SK-N-SH treated with all-trans-retinoic acid at 6 μM for 48 hours (cell line): ENCODE results near the gene KCNMA1.

Experiments
- ATAC-seq: fragments of 200-7000 bp; cut with Tn5 transposase; 3 replicates; pipeline ENCODE4 v1.9.1; 2020; ENCODE audit warnings: mild to moderate bottlenecking, moderate library complexity
- ARNTL ChIP-seq: fragments of 450-650 bp; formaldehyde crosslinking; IDR thresholded peaks from 2 replicates; pipeline ENCODE4 v1.5.0; 2020; ENCODE audit warnings: low read depth, mild to moderate bottlenecking, moderate library complexity, borderline replicate concordance
- BACH2 ChIP-seq: fragments of 250-450 bp; sonication (Bioruptor Pico); IDR thresholded peaks from 2 replicates; pipeline ENCODE4 v1.9.0; 2021; ENCODE audit warnings: mild to moderate bottlenecking, borderline replicate concordance
- CREB5 ChIP-seq: fragments of 250-450 bp; sonication (Bioruptor Pico); IDR thresholded peaks from 2 replicates; pipeline ENCODE4 v1.5.1; 2020; ENCODE audit warnings: low read depth, mild to moderate bottlenecking, moderate library complexity
- ISL1 ChIP-seq: fragments of 250-450 bp; sonication (Bioruptor Pico); IDR thresholded peaks from 2 replicates; pipeline ENCODE4 v2.1.2; 2022; ENCODE audit warnings: mild to moderate bottlenecking, moderate library complexity
- PPARA ChIP-seq: fragments of 250-450 bp; sonication (Bioruptor Pico); IDR thresholded peaks from 2 replicates; pipeline ENCODE4 v1.5.0; 2020; ENCODE audit warnings: mild to moderate bottlenecking, borderline replicate concordance
- RARB ChIP-seq: fragments of 250-450 bp; sonication (Bioruptor Pico); IDR thresholded peaks from 2 replicates; pipeline ENCODE4 v1.8.0; 2021; ENCODE audit warnings: mild to moderate bottlenecking, moderate library complexity
- SNAI2 ChIP-seq: fragments of 250-450 bp; sonication (Bioruptor Pico); IDR thresholded peaks from 2 replicates; pipeline ENCODE4 v1.5.0; 2020; ENCODE audit warnings: mild to moderate bottlenecking, moderate library complexity
- TCF4 ChIP-seq: fragments of 250-450 bp; sonication (Bioruptor Pico); IDR thresholded peaks from 2 replicates; pipeline ENCODE4 v1.8.0; 2021; ENCODE audit warnings: mild to moderate bottlenecking, moderate library complexity, borderline replicate concordance
- TOX ChIP-seq: fragments of 250-450 bp; sonication (Bioruptor Pico); IDR thresholded peaks from 2 replicates; pipeline ENCODE4 v1.8.0; 2021; ENCODE audit warnings: mild to moderate bottlenecking, moderate library complexity, borderline replicate concordance
- ZC3H10 ChIP-seq: fragments of 250-450 bp; sonication (Bioruptor Pico); IDR thresholded peaks from 2 replicates; pipeline ENCODE4 v1.5.1; 2021; ENCODE audit warnings: mild to moderate bottlenecking, moderate library complexity
- ZFP3 ChIP-seq: fragments of 250-450 bp; sonication (Bioruptor Pico); IDR thresholded peaks from 2 replicates; pipeline ENCODE4 v1.5.0; 2020; ENCODE audit warnings: mild to moderate bottlenecking, moderate library complexity
- ZFP30 ChIP-seq: fragments of 450-650 bp; formaldehyde crosslinking; IDR thresholded peaks from 2 replicates; pipeline ENCODE4 v1.5.0; 2022; ENCODE audit warnings: mild to moderate bottlenecking, moderate library complexity
- ZNF565 ChIP-seq: fragments of 450-650 bp; formaldehyde crosslinking; conservative IDR thresholded peaks from 2 replicates; pipeline ENCODE4 v1.5.0; 2020; ENCODE audit warnings: low read depth, mild to moderate bottlenecking, moderate library complexity
- ZNF70 ChIP-seq: fragments of 450-650 bp; formaldehyde crosslinking; IDR thresholded peaks from 2 replicates; pipeline ENCODE4 v1.5.0; 2020; ENCODE audit warnings: mild to moderate bottlenecking, moderate library complexity
- TF ChIP-seq, protein P1 (sequence below): fragments of 250-450 bp; sonication (Bioruptor Pico); IDR thresholded peaks from 2 replicates; pipeline ENCODE4 v1.5.0; 2020; ENCODE audit warnings: mild to moderate bottlenecking, moderate library complexity
- TF ChIP-seq, protein P2 (sequence below): fragments of 250-450 bp; sonication (Bioruptor Pico); IDR thresholded peaks from 2 replicates; pipeline ENCODE4 v1.8.0; 2020; ENCODE audit warnings: mild to moderate bottlenecking, moderate library complexity, borderline replicate concordance

Gene KCNMA1

DNA sequence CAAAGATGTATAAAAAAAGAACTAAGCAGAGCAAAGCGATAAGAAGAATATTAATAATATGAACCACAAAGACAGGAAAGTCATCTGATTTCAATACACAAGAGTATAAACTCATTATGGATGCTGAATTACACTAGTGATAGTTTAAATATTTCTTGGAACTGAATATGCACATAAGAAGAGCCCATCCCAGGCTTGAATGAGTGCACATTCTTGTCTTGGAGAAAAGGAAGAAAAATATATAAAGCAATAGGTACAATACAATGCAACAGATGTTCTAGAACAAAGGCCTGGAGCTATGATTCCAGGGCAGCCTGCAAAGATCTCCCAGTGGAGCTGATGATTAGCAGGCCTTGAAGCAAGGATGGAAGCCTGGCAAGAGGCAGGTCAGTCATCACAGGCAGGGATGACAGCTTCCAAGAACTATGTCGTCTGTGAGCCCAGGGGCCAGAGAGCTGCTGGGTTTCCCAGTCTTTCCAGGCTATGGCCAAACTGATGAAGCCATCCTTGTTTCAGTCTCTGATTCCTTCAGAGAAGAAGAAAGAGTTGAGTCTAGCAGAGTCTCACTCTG, 277.6 kb downstream of the KCNMA1 start (continued):
- TF ChIP-seq, protein P1, sequence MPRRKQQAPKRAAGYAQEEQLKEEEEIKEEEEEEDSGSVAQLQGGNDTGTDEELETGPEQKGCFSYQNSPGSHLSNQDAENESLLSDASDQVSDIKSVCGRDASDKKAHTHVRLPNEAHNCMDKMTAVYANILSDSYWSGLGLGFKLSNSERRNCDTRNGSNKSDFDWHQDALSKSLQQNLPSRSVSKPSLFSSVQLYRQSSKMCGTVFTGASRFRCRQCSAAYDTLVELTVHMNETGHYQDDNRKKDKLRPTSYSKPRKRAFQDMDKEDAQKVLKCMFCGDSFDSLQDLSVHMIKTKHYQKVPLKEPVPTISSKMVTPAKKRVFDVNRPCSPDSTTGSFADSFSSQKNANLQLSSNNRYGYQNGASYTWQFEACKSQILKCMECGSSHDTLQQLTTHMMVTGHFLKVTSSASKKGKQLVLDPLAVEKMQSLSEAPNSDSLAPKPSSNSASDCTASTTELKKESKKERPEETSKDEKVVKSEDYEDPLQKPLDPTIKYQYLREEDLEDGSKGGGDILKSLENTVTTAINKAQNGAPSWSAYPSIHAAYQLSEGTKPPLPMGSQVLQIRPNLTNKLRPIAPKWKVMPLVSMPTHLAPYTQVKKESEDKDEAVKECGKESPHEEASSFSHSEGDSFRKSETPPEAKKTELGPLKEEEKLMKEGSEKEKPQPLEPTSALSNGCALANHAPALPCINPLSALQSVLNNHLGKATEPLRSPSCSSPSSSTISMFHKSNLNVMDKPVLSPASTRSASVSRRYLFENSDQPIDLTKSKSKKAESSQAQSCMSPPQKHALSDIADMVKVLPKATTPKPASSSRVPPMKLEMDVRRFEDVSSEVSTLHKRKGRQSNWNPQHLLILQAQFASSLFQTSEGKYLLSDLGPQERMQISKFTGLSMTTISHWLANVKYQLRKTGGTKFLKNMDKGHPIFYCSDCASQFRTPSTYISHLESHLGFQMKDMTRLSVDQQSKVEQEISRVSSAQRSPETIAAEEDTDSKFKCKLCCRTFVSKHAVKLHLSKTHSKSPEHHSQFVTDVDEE (CRISPR knock-in tag) = no peak
- TF ChIP-seq ARNTL (CRISPR knock-in tag) (no peak), TCF4 (CRISPR knock-in tag) (no peak), ZC3H10 (CRISPR knock-in tag) (no peak), TOX (CRISPR knock-in tag) (no peak), ZNF565 (CRISPR knock-in tag) (no peak)
- TF ChIP-seq, protein P2, sequence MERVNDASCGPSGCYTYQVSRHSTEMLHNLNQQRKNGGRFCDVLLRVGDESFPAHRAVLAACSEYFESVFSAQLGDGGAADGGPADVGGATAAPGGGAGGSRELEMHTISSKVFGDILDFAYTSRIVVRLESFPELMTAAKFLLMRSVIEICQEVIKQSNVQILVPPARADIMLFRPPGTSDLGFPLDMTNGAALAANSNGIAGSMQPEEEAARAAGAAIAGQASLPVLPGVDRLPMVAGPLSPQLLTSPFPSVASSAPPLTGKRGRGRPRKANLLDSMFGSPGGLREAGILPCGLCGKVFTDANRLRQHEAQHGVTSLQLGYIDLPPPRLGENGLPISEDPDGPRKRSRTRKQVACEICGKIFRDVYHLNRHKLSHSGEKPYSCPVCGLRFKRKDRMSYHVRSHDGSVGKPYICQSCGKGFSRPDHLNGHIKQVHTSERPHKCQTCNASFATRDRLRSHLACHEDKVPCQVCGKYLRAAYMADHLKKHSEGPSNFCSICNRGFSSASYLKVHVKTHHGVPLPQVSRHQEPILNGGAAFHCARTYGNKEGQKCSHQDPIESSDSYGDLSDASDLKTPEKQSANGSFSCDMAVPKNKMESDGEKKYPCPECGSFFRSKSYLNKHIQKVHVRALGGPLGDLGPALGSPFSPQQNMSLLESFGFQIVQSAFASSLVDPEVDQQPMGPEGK (CRISPR knock-in tag) = no peak
- TF ChIP-seq, all 23 proteins: peak for 0

DNA sequence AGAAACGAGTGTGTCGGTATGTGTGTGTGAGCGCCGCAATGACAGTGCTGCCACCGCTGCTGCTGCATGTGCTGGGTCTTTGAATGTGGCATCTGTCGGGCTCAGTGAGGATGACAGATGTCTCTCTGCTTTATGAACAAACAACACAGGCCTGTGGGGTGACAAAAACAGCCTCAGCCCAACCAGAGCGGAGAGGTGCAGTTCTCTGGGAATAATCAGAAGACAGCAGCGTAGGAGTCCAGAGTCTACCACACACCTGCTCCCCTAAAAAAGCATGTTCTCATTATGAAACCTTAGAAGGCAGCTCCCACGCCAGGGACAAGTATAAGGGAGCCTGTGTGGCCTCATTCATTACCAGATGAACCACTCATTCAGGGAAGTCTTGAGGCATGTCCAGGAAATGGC, 278.3 kb downstream of the KCNMA1 start:
- no peak for TF ChIP-seq ZNF565 (CRISPR knock-in tag)
- TF ChIP-seq TCF4 (CRISPR knock-in tag) = no peak
- no peak for TF ChIP-seq ZFP30 (CRISPR knock-in tag)
- TF ChIP-seq, protein P2 (CRISPR knock-in tag) = no peak
- TF ChIP-seq ARNTL (CRISPR knock-in tag) = no peak
- TF ChIP-seq, protein P1 (CRISPR knock-in tag) = no peak
- no peak for TF ChIP-seq SNAI2 (CRISPR knock-in tag)
- TF ChIP-seq ZNF70 (CRISPR knock-in tag) = no peak
- no peak for TF ChIP-seq ZFP3
- no peak for TF ChIP-seq TOX (CRISPR knock-in tag)
- no peak for TF ChIP-seq BACH2 (CRISPR knock-in tag)
- TF ChIP-seq, all 23 proteins: peak for 0
- ATAC-seq = no peak

GRCh38 chr10:77358656-77359055, 279.0 kb downstream of the KCNMA1 start:
- no peak for TF ChIP-seq ZNF565 (CRISPR knock-in tag)
- TF ChIP-seq ISL1 = no peak
- TF ChIP-seq RARB (CRISPR knock-in tag) = no peak
- no peak for TF ChIP-seq TOX (CRISPR knock-in tag)
- TF ChIP-seq CREB5 (CRISPR knock-in tag) = no peak
- TF ChIP-seq PPARA = no peak
- TF ChIP-seq ARNTL (CRISPR knock-in tag) = no peak
- no peak for ATAC-seq
